ENCODE measurements around the gene ZNF296. TPM values are rescaled to one million over a fixed set of nuclear protein-coding genes. Genes with fewer than 3 reads are reported as not detected.

The ZNF296 gene
- total RNA-seq, 1 experiment from 2014 or later = 6.7 TPM

DNA sequence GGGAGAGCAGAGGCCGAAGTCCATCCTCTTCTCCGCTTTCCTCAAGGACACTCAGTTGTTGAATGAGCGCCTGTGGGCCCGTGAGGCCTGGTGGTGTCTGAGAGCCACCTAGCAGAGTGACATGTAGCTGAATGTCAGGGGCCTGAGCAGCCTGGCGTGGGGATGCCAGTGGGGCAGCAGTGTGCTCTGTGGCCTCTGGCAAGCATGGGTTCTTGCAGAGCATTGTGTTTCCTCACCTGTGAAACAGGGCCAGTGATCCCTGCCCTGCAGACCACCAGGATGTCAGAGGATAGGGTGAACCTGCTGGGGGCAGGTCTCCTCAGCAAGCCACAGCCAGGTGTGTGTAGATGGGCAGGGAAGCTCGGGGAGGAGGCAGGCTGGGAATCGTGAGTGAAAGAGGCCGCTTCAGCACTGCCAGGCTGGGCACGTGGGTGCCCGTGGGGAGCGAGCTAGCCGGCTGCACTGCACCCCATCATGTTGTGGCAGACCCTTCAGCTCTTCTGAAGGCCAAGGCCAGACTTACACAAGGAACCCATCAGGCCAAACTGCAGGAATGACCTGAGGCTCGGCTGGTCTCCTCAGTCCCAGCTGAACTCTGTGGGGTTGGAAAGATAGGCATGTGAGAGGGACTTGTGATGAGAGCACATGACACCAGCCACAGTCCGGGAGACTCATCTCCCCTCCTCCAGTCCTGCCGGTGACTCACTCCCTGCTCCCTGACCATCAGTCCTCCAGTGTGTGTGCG, 21.7 kb upstream of the ZNF296 start:
- Histone ChIP-seq H3K4me3 (ENCODE audit: low read depth in 2 of 2, low read length in 2 of 2) (peak overlapping the region in 1 of 2 experiments; percentile 6; a peak in 1 of 4 replicates), H3K36me3 (ENCODE audit: control insufficient read depth, insufficient read depth, low read length) (peaks cover 4% of the 10 kb centered on the region; the same call in 1 of the 2 replicates), H3K27ac (ENCODE audit: low read length) (peak overlapping the region; percentile 48; the same call in 1 of the 2 replicates), H3K9me3 (ENCODE audit: control insufficient read depth, insufficient read depth, low read depth, low read length) (no peaks in the 10 kb centered on the region), H3K4me1 (ENCODE audit: control insufficient read depth, insufficient read depth, low read length) (peaks cover 45% of the 10 kb centered on the region), H3K27me3 (ENCODE audit: control insufficient read depth, insufficient read depth, low read length) (no peaks in the 10 kb centered on the region)
- ChIA-PET CTCF (no interaction called here), POLR2A (no interaction called here)
- DNase-seq (ENCODE audit: low read depth, low spot score) = peak; percentile 65
- in situ Hi-C loops (cut with HindIII; ENCODE audit: low pct_unique_long_range_greater_than_20kb, low sequenced_read_pairs) (no loop called here), intact Hi-C loops (cut with micrococcal nuclease; ENCODE audit: unreplicated experiment) (no loop called here)
- BruUV-seq (replicated peaks) = no TSS peak
- TF ChIP-seq SIN3A (IDR thresholded peaks at IDR 0.05; ENCODE audit: borderline replicate concordance, insufficient read depth, low read depth, low read length) = no peak
- TF ChIP-seq, protein P1, sequence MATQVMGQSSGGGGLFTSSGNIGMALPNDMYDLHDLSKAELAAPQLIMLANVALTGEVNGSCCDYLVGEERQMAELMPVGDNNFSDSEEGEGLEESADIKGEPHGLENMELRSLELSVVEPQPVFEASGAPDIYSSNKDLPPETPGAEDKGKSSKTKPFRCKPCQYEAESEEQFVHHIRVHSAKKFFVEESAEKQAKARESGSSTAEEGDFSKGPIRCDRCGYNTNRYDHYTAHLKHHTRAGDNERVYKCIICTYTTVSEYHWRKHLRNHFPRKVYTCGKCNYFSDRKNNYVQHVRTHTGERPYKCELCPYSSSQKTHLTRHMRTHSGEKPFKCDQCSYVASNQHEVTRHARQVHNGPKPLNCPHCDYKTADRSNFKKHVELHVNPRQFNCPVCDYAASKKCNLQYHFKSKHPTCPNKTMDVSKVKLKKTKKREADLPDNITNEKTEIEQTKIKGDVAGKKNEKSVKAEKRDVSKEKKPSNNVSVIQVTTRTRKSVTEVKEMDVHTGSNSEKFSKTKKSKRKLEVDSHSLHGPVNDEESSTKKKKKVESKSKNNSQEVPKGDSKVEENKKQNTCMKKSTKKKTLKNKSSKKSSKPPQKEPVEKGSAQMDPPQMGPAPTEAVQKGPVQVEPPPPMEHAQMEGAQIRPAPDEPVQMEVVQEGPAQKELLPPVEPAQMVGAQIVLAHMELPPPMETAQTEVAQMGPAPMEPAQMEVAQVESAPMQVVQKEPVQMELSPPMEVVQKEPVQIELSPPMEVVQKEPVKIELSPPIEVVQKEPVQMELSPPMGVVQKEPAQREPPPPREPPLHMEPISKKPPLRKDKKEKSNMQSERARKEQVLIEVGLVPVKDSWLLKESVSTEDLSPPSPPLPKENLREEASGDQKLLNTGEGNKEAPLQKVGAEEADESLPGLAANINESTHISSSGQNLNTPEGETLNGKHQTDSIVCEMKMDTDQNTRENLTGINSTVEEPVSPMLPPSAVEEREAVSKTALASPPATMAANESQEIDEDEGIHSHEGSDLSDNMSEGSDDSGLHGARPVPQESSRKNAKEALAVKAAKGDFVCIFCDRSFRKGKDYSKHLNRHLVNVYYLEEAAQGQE (IDR thresholded peaks at IDR 0.05; ENCODE audit: insufficient read depth in 1 of 2, low read depth in 2 of 2, low read length in 1 of 2) = no peak
- peak; percentile 78 for ATAC-seq

DNA sequence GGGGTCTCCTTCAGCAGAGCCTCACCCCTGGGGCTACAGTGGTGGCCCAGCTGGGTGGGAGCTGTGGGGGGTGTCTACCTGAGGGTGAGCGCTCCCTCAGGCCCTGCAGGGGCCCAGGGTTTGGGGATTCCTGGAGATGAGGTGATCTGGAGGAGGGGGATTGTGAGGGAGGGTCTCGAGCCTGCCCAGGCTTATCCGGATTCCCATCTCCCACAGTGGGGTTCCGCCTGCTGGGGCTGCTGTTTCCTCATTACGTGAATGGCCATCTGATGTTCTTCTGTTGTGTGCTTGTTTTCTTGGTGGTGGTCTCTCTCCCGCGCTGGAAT, 21.1 kb upstream of the ZNF296 start:
- DNase-seq (ENCODE audit: low read depth, low spot score) (no peak), ATAC-seq (no peak)
- no TSS peak for BruUV-seq (replicated peaks)
- peaks cover 45% of the 10 kb centered on the region for H3K4me1 ChIP-seq (ENCODE audit: control insufficient read depth, insufficient read depth, low read length)
- no peaks in the 10 kb centered on the region for H3K27me3 ChIP-seq (ENCODE audit: control insufficient read depth, insufficient read depth, low read length)
- TF ChIP-seq SIN3A (IDR thresholded peaks at IDR 0.05; ENCODE audit: borderline replicate concordance, insufficient read depth, low read depth, low read length) (no peak), TCF7L2 (IDR thresholded peaks at IDR 0.05; ENCODE audit: low read depth, low read length) (no peak), POLR2AphosphoS5 (IDR thresholded peaks at IDR 0.05; ENCODE audit: low read depth, low read length) (no peak)
- TF ChIP-seq, protein P1 (IDR thresholded peaks at IDR 0.05; ENCODE audit: insufficient read depth in 1 of 2, low read depth in 2 of 2, low read length in 1 of 2) = no peak
- TF ChIP-seq, protein P2, sequence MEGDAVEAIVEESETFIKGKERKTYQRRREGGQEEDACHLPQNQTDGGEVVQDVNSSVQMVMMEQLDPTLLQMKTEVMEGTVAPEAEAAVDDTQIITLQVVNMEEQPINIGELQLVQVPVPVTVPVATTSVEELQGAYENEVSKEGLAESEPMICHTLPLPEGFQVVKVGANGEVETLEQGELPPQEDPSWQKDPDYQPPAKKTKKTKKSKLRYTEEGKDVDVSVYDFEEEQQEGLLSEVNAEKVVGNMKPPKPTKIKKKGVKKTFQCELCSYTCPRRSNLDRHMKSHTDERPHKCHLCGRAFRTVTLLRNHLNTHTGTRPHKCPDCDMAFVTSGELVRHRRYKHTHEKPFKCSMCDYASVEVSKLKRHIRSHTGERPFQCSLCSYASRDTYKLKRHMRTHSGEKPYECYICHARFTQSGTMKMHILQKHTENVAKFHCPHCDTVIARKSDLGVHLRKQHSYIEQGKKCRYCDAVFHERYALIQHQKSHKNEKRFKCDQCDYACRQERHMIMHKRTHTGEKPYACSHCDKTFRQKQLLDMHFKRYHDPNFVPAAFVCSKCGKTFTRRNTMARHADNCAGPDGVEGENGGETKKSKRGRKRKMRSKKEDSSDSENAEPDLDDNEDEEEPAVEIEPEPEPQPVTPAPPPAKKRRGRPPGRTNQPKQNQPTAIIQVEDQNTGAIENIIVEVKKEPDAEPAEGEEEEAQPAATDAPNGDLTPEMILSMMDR (IDR thresholded peaks at IDR 0.05) = no peak
- ChIA-PET CTCF (no interaction called here), POLR2A (no interaction called here)
- in situ Hi-C loops (cut with HindIII; ENCODE audit: low pct_unique_long_range_greater_than_20kb, low sequenced_read_pairs) (no loop called here), intact Hi-C loops (cut with micrococcal nuclease; ENCODE audit: unreplicated experiment) (no loop called here)
- H3K36me3 ChIP-seq (ENCODE audit: control insufficient read depth, insufficient read depth, low read length) = peaks cover 4% of the 10 kb centered on the region; the same call in 1 of the 2 replicates
- no peak overlapping the region for H3K4me3 ChIP-seq (ENCODE audit: low read depth in 2 of 2, low read length in 2 of 2)
- no peak overlapping the region; the same call in 1 of the 2 replicates for H3K27ac ChIP-seq (ENCODE audit: low read length)
- H3K9me3 ChIP-seq (ENCODE audit: control insufficient read depth, insufficient read depth, low read depth, low read length) = no peaks in the 10 kb centered on the region
